Left ventricle myocardium inferior (tissue), 1 donor: ENCODE measurements around the gene TSPAN14. TPM values are rescaled to one million over a fixed set of nuclear protein-coding genes. Genes with fewer than 3 reads are reported as not detected.

ENCODE experiments used
- DNase-seq: peaks from one replicate; pipeline ENCODE4 v3.0.0-alpha.2; 2020
- H3K27ac ChIP-seq: fragments of 200-600 bp; replicated peaks from 2 replicates; pipeline ENCODE4 v1.8.0; 2021
- H3K27me3 ChIP-seq: fragments of 200-600 bp; 2 replicates; pipeline ENCODE4 v1.8.0; 2021; ENCODE audit warnings: low read depth
- H3K36me3 ChIP-seq: fragments of 200-600 bp; 2 replicates; pipeline ENCODE4 v1.8.0; 2021
- H3K4me1 ChIP-seq: fragments of 200-600 bp; 2 replicates; pipeline ENCODE4 v1.8.0; 2021
- H3K4me3 ChIP-seq: fragments of 200-600 bp; 2 replicates; pipeline ENCODE4 v1.8.0; 2021; ENCODE audit warnings: mild to moderate bottlenecking, moderate library complexity
- H3K9me3 ChIP-seq: fragments of 200-600 bp; replicated peaks from 2 replicates; pipeline ENCODE4 v1.8.0; 2021
- CTCF ChIP-seq: fragments of 200-600 bp; IDR thresholded peaks from 2 replicates; pipeline ENCODE4 v1.8.0; 2021; ENCODE audit warnings: antibody characterized with exemption, mild to moderate bottlenecking, borderline replicate concordance
- intact Hi-C: fragments of 100-400 bp; cut with micrococcal nuclease; formaldehyde crosslinking; loops from one replicate; pipeline ENCODE4 v1.11.0; 2022
- total RNA-seq: library from RNA; stranded (reverse); fragmentation: NEBNext Ultra II Directional; extraction: Animal tissue kit (Norgen Biotek cat#: 25700); gene quantifications from one replicate; pipeline ENCODE4 v1.2.1, GENCODE V29; 2021
- donor health status: DM: no; HTN: yes; CAD: no; lungs with severe emphysema.

TSPAN14 gene
- total RNA-seq, 1 donor from 2014 or later = 33.4 TPM

- no peak for TF ChIP-seq CTCF
- H3K27ac ChIP-seq = no peak overlapping the region
- H3K9me3 ChIP-seq = peaks cover 8% of the 10 kb centered on the region
- peaks cover 4% of the 10 kb centered on the region for H3K27me3 ChIP-seq
- H3K4me1 ChIP-seq = no peaks in the 10 kb centered on the region
- intact Hi-C loops = no loop called here
- DNase-seq = no peak
- no peaks in the 10 kb centered on the region for H3K36me3 ChIP-seq
- no peak overlapping the region for H3K4me3 ChIP-seq
These were observed 125.2 kb downstream of the TSPAN14 start for GRCh38 chr10:80579181-80579763.

- Histone ChIP-seq H3K36me3 (no peaks in the 10 kb centered on the region), H3K27me3 (peaks cover 4% of the 10 kb centered on the region), H3K27ac (no peak overlapping the region), H3K9me3 (peaks cover 8% of the 10 kb centered on the region), H3K4me1 (no peaks in the 10 kb centered on the region), H3K4me3 (no peak overlapping the region)
- intact Hi-C loops = no loop called here
- TF ChIP-seq CTCF = no peak
- DNase-seq = no peak
These were observed 125.9 kb downstream of the TSPAN14 start for GRCh38 chr10:80579849-80580637.

GRCh38 chr10:80580638-80581468 is 126.7 kb downstream of the TSPAN14 start:
- Histone ChIP-seq H3K4me1 (no peaks in the 10 kb centered on the region), H3K27ac (no peak overlapping the region), H3K27me3 (peaks cover 4% of the 10 kb centered on the region), H3K9me3 (peaks cover 8% of the 10 kb centered on the region), H3K36me3 (no peaks in the 10 kb centered on the region), H3K4me3 (no peak overlapping the region)
- no peak for TF ChIP-seq CTCF
- DNase-seq = no peak
- intact Hi-C loops = no loop called here

- H3K4me3 ChIP-seq = no peak overlapping the region
- H3K9me3 ChIP-seq = peaks cover 8% of the 10 kb centered on the region
- H3K27ac ChIP-seq = no peak overlapping the region
- H3K27me3 ChIP-seq = peaks cover 4% of the 10 kb centered on the region
- no peak for DNase-seq
- intact Hi-C loops = no loop called here
- TF ChIP-seq CTCF = no peak
- H3K4me1 ChIP-seq = no peaks in the 10 kb centered on the region
- H3K36me3 ChIP-seq = no peaks in the 10 kb centered on the region
These were observed 127.3 kb downstream of the TSPAN14 start for GRCh38 chr10:80581469-80581835.

- TF ChIP-seq CTCF = no peak
- Histone ChIP-seq H3K9me3 (no peaks in the 10 kb centered on the region), H3K27me3 (peaks cover 4% of the 10 kb centered on the region), H3K4me1 (no peaks in the 10 kb centered on the region), H3K36me3 (no peaks in the 10 kb centered on the region), H3K27ac (no peak overlapping the region), H3K4me3 (no peak overlapping the region)
- DNase-seq = no peak
- intact Hi-C loops = no loop called here
These were observed 128.3 kb downstream of the TSPAN14 start for GRCh38 chr10:80582286-80582960.
